DMS153 treated with DMSO at 0.1 percent for 48 hours (cell line): Measurements from ENCODE around the gene GIMAP4.
"Not testable (repeated sequence)": the region's sequence is repeated elsewhere in the genome, so short reads cannot be mapped to it uniquely, and the experiment has no call there.

ENCODE experiments used
- DNase-seq: peaks from one replicate; lab custom pipeline; 2025; ENCODE audit not compliant: unreplicated experiment; lab: John Stamatoyannopoulos, UW

Gene GIMAP4

DNA sequence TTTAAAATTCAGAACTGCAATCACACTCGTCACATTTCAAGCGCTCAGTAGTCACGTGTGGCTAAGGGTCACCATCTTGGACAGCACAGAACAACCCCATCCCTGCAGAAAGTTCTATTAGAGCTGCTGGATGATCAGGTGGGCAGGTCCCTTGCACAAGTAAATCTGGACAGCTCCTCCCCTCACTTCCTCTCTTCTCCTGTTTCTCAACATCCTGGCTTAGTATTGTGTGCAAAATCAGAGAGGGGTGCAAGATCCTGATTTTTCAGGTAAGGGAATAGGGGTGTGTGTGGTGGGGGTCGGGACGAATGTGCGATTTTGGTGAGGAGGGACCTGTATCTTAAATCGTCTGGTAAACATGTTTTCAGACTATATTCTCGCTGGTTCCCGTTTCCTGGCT lies at the start of gene GIMAP4:
Gene GIMAP4 (plus strand): TSS at position 222 of the 400 bp plus-strand sequence. CDS start 2,512 bp downstream, outside the sequence.
- no peak for DNase-seq

DNA sequence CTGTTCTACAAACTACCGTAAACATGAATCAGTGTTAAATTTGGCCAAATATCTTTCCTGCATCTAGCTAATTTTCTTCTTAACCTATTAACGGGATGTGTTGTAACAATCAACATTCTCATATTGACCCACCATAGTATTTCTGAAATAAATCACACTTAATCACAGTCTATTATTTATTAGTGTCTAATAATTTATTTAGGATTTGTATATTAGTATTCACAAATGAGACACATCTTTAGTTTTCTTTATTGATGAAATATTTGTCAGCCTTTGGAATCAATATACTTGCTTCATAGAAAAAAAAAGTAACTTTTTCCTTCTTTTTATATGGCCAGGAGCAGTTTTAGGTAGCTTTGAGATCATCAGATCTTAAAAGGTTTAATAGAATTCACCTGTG lies 47.9 kb upstream of the GIMAP4 start:
- DNase-seq = no peak

DNA sequence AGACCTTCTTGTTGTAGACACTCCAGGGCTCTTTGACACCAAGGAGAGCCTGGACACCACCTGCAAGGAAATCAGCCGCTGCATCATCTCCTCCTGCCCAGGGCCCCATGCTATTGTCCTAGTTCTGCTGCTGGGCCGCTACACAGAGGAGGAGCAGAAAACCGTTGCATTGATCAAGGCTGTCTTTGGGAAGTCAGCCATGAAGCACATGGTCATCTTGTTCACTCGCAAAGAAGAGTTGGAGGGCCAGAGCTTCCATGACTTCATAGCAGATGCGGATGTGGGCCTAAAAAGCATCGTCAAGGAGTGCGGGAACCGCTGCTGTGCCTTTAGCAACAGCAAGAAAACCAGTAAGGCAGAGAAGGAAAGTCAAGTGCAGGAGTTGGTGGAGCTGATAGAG lies 47.0 kb upstream of the GIMAP4 start:
- DNase-seq = no peak

DNA sequence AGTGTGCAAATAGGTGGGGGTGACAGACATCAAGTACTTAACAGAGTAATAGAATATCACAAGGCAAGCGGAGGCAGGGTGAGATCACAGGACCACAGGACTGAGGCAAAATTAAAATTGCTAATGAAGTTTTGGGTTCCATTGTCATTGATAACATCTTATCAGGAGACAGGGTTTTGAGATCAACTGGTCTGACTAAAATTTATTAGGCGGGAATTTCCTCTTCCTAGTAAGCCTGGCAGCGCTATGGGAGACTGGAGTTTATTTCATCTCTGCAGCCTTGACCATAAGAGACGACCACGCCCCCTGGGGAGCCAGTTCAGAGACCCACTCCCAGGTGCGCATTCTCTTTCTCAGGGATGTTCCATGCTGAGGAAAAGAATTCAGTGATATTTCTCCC lies 44.3 kb upstream of the GIMAP4 start:
- not testable (repeated sequence) for DNase-seq

DNA sequence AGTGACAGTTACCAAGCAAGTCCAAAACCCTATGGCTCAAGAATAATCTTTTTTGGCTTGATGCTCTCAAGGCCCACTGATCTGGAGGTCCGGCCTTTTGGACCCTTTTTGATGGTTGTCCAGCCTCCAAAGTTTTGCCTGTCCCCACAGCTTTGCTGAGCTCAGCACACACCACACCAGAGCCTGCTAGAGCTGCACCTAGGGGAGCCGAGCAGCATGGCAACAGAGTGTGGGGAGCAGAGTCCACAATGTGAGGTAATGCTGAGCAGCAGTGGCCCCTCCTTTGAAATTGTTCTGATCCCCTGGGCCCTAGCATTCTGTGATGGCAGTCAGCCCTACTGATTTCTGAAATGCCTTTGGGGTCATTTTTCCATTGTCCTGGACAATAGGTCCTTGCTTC lies 43.2 kb upstream of the GIMAP4 start:
- DNase-seq = no peak

DNA sequence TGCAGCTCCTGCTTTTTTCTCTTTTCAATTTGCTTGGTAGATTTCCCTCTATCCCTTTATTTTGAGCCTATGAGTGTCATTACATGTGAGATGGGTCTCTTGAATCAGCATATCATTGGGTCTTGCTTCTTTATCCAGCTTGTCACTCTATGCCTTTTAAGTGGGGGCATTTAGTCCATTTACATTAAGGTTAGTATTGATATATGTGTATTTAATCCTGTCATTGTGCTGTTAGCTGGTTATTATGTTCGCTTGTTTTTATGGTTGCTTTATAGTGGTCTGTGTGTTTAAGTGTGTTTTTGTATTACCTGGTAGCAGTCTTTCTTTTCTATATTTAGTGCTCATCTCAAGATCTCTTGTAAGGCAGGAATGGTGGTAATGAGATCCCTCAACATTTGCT lies 35.5 kb upstream of the GIMAP4 start:
- DNase-seq = no peak

DNA sequence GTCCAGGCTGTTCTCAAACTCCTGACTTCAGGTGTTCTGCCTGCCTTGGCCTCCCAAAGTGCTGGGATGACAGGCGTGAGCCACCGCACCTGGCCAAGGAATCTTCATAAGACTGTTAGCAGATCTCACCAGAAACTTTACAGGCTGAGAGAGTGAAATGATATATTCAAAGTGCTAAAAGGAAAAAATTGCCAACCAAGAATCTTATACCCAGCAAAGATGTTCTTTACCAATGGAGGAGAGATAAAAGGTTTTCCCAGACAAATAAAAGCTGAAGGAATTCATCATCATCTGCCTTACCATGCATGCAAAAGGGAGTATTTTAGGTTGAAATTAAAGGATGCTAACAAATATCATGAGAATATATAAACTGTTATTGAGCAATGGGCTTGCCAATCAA lies 28.9 kb upstream of the GIMAP4 start:
- no peak for DNase-seq

DNA sequence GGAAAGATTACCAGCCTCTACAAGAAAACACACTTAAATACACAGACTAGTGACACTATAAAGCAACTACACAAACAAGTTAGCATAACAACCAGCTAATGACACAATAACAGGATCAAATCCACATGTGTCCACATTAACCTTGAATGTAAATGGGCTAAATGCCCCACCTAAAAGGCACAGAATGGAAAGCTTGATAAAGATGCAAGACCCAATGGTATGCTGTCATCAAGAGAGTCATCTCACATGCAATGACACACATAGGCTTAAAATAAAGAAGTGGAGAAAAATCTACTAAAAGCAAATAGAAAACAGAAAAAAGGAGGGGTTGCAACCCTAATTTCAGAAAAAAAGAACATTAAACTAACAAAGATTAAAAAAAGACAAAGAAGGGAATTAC lies 14.0 kb upstream of the GIMAP4 start:
- no peak for DNase-seq

DNA sequence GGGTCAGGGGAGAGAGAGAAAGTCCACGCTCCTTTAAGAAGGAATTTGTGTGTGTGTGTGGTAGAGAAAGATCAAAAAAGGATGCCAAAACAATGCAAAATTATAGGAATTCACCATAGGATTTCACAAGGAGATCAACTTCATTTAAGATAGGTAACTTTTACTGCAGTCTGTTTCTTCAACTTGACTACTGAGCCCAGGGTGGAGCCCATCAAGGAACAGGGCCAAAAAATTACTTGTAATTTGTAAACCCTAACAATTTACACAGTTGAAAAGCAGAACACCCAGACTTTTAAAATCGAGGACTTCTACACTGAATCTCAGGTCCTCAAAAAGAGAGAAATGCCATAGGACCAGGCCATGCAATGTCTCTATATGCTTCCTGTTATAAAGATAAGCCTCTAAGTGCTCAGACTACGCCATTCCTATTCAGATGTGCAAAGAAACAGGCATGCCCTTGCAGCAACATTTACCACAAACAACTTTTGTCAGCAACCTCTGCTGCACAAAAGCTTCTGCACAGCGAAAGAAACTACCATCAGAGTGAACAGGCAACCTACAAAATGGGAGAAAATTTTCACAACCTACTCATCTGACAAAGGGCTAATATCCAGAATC lies 10.6 kb upstream of the GIMAP4 start:
- no peak for DNase-seq

DNA sequence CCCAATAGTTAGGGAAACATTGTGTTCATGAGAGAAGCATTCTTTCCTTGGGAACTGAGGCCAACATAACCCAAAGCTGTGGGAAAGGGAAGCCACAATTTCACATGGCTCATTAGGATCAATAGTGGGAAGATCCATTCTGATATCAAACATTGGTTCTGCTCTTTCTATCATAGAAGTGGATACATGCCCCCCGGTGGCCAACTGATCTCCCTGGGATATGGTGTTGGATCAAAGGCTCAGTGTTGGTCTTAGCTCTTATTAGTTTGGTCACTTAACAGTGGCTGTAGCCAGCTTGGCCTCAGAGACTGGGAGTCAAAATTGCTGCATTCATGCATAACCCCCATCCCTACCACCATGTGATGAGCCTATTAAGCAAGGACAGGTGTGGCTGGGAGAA lies 6.7 kb upstream of the GIMAP4 start:
- no peak for DNase-seq

DNA sequence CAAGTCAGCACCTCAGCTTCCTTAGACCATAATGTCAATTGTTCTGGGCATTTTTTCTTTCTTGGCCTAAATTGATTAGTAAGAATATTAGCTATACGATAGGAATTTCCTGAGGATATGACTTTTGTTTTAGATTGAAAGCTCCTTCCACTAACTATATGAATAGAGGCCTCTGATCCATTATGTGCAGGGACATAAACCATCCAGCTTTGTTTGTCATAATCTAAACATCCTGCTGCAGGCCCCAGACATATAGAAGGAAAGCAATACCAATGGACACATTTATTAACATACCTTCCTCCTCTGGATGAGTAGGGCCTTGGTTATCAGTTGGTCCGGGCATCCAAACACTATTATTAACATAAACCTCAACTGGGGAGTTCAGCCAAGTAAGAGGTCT lies 4.3 kb upstream of the GIMAP4 start:
- no peak for DNase-seq

DNA sequence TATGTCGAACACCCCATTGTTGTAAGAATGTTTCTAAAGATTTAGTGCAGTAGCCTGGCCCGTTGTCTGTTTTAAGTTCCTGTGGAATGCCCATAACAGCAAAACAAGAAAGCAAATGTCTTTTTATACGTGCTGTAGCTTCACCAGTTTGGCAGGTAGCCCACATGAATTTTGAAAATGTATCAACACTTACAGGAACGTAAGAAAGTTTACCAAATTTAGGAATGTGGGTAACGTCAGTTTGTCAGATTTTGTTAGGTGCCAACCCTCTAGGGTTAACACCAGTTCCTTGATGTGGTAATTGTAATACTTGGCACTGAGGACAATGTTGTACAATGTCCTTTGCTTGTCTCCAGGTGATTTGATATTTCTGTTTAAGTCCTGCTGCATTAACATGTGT lies 3.2 kb upstream of the GIMAP4 start:
- DNase-seq = no peak

DNA sequence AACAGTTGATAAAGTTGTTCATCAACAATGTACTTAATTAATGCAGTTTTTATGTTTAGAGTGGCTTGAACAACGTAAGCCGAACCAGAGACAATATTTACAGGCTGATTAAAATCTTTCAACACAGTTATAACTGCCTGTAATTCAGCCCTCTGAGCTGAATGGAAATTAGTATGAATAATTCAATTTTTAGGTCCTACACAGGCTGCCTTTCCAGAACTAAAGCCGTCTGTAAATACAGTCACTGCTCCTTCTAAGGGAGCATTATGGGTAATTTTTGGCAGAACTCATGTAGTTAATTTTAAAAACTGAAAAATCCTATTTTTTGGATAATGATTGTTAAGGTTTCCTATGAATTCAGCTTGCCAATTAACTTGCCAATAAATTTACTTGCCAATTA lies 2.6 kb upstream of the GIMAP4 start:
- no peak for DNase-seq

DNA sequence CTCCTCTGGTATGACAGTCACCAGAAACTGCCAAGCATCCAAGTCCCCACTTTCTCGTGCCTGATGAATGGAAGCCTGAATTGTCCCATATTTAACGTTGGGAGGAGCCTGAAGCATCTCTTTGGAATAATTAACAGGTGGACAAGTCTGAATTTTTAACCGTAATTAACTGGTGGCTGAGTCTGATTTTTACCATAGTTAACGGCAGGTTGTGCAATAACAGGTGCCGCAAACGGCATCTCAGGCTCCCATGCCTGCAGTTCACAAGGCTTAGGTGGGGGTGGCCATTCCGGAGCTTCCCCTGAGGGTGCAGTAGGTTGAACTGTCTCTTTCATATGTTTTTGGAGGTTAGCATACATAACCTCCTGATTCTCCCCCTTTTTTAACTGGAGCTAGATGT lies 2.0 kb upstream of the GIMAP4 start:
- DNase-seq = no peak

DNA sequence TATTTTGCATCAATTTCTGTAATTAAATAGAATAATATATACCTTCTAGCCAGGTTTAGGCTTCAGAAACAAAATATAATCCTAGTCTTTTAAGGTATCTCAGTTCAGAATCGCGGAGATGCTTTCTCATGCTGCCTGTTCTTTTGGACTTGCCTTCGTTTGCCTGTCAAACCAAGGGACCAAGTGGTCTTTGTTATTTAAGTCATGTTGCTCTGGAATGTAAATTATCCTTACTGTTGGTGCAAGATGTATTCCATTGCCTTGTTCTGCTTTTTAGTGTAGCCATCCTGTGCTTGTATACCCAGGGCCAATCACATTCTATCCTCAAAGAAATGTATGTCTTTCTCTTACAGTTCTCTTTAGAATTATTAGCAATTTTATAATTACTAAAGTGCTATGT lies 1.1 kb upstream of the GIMAP4 start:
- no peak for DNase-seq

DNA sequence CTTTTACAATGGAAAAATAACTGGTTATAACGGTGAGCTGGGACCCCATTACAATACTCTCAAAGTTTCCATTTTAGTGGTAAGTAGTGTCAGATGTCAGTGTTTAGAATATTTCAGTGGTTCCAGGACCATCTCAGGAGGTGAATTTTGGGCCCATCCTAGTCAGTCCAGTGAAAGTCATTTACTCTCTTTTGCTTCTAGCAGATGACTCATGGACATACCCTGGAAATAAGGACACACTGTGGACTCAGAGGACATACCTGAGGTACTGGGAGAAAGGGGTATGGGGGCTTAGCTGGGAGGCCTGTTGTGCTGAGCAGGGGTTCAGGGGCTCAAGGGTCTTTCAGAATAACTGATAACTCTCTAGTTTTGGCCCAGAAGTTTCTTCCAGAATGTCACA lies 618 bp upstream of the GIMAP4 start:
- no peak for DNase-seq

DNA sequence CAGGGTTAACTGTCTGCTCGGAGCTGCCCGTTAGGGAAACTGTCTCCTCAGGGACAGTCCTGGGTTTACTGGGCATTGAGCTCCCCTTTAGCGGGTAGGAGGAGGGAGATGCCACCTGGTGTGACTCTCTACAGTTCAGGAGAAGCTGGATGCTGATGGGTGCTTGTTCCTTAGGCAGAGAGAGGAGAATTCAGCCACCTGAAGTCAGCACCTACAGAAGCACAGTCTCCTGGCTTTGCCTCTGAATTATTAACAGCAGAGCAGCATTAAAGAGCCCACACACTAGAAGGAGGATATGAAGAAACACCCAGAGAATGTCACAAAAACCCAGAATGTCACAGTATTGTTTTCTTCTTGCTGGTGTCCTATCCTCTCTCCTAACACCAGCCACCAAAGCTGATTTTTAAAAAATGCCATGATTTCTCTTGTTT lies 696 bp downstream of the GIMAP4 start:
- no peak for DNase-seq

DNA sequence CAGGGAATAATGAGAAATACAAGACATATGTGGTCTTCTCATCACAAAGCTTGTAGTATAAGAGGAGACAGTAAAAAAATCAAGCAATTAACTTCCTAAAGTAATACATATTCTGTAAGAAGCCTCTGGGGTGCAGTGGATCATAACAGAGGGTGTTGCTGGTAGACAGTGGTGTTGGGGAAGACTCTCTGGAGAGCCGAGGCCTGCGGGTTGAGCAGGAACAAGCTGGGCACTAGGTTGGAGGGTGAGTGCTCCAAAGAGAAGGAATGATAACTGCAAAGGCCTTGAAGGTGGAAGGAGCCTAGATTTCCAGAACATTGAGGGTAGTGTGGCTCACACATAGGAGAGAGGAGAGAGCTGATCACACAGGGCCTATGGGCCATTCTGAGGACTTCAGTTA lies 1.5 kb downstream of the GIMAP4 start:
- no peak for DNase-seq

DNA sequence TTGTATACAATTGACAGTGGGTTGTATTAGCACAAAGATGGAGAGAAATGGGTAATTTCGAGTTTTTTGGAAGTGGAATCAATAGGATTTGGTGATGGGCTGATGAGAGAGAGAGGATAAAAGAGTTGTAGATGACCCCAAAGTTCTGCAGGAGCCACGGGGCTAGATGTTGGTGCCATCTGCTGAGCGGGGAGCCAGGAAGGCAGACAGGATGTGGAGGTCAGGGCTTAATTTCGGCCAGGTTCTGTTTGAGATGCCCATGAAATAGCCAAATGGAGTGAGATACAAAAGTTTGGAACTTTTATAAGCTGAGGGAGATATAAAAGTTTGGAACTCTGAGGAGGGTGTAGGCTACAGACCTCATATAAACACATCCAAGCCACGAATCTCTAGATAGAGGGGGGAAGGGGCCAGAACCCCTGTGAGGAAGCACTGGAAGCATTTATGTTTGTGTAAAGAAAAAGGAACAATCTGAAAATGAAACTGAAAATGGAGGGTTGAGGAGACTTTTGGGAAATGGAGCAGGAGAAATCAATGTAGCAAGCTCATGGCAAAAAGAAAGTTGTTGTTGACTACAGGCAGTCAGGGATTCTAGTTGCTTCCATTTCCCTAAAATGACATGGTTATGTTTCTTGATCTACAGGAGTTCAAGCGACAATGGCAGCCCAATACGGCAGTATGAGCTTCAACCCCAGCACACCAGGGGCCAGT lies 2.2 kb downstream of the GIMAP4 start:
- no peak for DNase-seq

DNA sequence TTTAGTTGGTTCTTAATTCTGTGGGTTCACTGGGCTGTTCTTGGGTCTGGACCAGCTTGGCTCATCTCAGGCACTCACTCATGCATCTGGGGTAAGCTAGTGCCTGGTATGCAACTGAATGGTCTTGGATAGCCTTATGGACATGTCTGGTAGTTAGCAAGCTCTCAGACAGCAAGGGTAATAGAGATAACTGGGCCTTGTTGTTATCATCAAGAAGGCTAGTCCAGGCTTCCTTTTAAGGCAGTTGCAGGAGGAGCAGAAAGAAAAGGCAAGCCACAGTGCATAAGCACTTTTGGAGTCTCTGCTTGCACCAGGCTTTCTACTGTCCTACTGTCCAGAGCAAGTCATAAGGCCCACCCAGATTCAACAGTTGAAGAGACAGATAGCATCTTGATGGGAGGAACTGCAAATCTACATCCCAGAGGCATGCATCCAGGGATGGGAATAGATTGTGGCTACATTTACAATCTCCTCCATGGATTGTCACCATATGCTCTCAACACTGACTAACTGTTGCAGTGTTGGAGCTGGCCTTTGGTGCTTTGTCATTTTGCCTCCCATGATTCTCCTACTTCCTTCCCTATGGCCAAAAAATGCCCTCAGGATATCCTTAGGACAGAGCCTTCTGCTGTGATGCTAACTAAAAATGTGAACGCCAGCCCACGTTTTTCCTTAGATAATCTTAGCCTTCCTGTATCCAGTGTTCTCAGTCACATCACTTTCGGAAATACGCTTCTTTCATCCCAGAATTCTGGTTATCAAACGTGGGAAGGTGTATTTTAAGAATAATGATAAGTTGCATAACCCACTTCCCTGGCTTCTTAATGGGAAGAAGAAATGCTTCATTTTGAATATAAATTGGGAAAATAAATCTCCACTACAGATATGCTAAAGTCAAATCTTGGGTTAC lies 3.6 kb downstream of the GIMAP4 start:
- no peak for DNase-seq

DNA sequence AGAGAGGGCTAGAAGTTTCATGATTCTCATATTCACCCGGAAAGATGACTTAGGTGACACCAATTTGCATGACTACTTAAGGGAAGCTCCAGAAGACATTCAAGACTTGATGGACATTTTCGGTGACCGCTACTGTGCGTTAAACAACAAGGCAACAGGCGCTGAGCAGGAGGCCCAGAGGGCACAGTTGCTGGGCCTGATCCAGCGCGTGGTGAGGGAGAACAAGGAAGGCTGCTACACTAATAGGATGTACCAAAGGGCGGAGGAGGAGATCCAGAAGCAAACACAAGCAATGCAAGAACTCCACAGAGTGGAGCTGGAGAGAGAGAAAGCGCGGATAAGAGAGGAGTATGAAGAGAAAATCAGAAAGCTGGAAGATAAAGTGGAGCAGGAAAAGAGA lies 5.3 kb downstream of the GIMAP4 start:
- DNase-seq = no peak
